Measurements from ENCODE around the gene RAI1. TPM values are rescaled to one million over a fixed set of nuclear protein-coding genes. Genes with fewer than 3 reads are reported as not detected.

The RAI1 gene
- total and polyA plus RNA-seq, 2 of the 13 experiments (the other 11 are each of a cell fraction or from before 2014, with no cell fraction given) = 3.4 to 5.2 TPM

DNA sequence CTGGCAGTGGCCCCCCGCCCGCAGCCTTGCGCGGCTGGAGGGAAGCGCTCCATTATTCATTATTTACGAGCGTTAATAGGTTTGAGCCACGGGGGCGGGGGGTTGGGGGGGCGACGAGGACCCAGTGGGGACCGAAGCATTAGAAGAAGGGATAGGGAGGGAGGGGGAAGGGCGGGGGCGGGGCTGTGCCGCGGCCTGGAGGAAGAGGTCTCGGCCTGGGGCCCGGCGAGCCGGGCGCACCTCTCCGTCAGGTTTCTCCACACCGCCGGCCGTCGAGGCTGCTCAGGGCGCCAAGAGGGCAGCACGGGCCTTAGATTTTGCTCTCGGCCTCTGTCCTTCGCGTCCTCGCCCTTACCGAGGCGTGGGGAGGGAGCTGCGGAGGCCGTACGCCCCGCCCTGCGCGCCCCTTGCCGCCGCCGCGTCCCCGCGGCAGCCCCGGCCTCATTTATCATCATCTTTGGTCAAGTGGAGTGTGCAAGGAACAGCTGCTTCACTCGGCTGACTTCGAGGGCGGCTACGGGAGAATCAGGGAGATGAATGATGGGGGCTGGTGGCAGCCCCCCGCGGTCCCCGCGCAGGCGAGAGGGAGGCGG is 101.4 kb downstream of the RAI1 start:
- in situ Hi-C loops (cut with HindIII; ENCODE audit: extremely low pct_ligation_motif_present, low pct_unique_long_range_greater_than_20kb) (no loop called here), intact Hi-C loops (cut with micrococcal nuclease; ENCODE audit: unreplicated experiment) (no loop called here)
- Histone ChIP-seq H3K27me3 (ENCODE audit: control insufficient read depth in 1 of 2, insufficient read depth in 2 of 2, low read length in 2 of 2) (no peaks in the 10 kb centered on the region), H3K4me2 (ENCODE audit: low read depth, low read length) (peak overlapping the region; percentile 79), H3K79me2 (ENCODE audit: insufficient read depth, low read length) (peaks cover 3% of the 10 kb centered on the region), H3K36me3 (replicated peaks in 1 of 2; ENCODE audit: control insufficient read depth in 1 of 2, insufficient read depth in 2 of 2, low read length in 2 of 2) (no peaks in the 10 kb centered on the region), H3K4me3 (replicated peaks in 1 of 3; ENCODE audit: insufficient read depth in 1 of 3, low read depth in 2 of 3, low read length in 3 of 3) (peak overlapping the region; percentile 60 to 74 (median 64)), H3K27ac (ENCODE audit: extremely low read length, insufficient read depth, low read length) (peak overlapping the region; percentile 16), H2AFZ (ENCODE audit: low read length) (no peak overlapping the region), H3K9ac (ENCODE audit: insufficient read depth, low read depth, low read length) (peak overlapping the region; percentile 55), H3K4me1 (ENCODE audit: insufficient read depth, low read length) (peaks cover 79% of the 10 kb centered on the region), H4K20me1 (ENCODE audit: insufficient read depth, low read length) (peaks cover 49% of the 10 kb centered on the region), H3K9me3 (ENCODE audit: low read length) (no peaks in the 10 kb centered on the region)
- FAIRE-seq (no peak), ATAC-seq (peak; percentile 8), DNase-seq (ENCODE audit: low spot score) (no peak)
- CTCF ChIA-PET (ENCODE audit: low intra/inter-chr PET ratio, low total read pairs) = no interaction called here
- no TSS peak for BruUV-seq (replicated peaks)
- WGBS (ENCODE audit: low lambda C conversion rate) = 3% methylated on average over 44 of the region's 57 CpGs
- POLR2A ChIA-PET = no interaction called here
- TF ChIP-seq, protein P1, sequence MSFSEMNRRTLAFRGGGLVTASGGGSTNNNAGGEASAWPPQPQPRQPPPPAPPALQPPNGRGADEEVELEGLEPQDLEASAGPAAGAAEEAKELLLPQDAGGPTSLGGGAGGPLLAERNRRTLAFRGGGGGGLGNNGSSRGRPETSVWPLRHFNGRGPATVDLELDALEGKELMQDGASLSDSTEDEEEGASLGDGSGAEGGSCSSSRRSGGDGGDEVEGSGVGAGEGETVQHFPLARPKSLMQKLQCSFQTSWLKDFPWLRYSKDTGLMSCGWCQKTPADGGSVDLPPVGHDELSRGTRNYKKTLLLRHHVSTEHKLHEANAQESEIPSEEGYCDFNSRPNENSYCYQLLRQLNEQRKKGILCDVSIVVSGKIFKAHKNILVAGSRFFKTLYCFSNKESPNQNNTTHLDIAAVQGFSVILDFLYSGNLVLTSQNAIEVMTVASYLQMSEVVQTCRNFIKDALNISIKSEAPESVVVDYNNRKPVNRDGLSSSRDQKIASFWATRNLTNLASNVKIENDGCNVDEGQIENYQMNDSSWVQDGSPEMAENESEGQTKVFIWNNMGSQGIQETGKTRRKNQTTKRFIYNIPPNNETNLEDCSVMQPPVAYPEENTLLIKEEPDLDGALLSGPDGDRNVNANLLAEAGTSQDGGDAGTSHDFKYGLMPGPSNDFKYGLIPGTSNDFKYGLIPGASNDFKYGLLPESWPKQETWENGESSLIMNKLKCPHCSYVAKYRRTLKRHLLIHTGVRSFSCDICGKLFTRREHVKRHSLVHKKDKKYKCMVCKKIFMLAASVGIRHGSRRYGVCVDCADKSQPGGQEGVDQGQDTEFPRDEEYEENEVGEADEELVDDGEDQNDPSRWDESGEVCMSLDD (CRISPR knock-in tag; IDR thresholded peaks at IDR 0.05; ENCODE audit: borderline replicate concordance) = no peak
- no peak for TF ChIP-seq IRF2 (CRISPR knock-in tag; IDR thresholded peaks at IDR 0.05)
- TF ChIP-seq AGO2 (optimal IDR thresholded peaks at IDR 0.05; ENCODE audit: low read depth, low read length) = peak; percentile 52
- 0 out of 2 replicates have a peak, but pooled peaks have one; percentile 10 for TF ChIP-seq FOXC1 (CRISPR knock-in tag; IDR thresholded peaks at IDR 0.05; ENCODE audit: borderline replicate concordance)
- no peak for TF ChIP-seq HDAC2 (CRISPR knock-in tag; IDR thresholded peaks at IDR 0.05)
- TF ChIP-seq GATAD1 (CRISPR knock-in tag; IDR thresholded peaks at IDR 0.05) = no peak
- TF ChIP-seq HOXA7 (CRISPR knock-in tag; IDR thresholded peaks at IDR 0.05) = no peak
- 0 out of 2 replicates have a peak, but pooled peaks have one; percentile 23 for TF ChIP-seq ZNF563 (CRISPR knock-in tag; IDR thresholded peaks at IDR 0.05)
- no peak for TF ChIP-seq CSRNP1 (CRISPR knock-in tag; IDR thresholded peaks at IDR 0.05)
- no peak for TF ChIP-seq NONO (IDR thresholded peaks at IDR 0.05)
- no peak for TF ChIP-seq NONO (CRISPR knock-in tag; conservative IDR thresholded peaks at IDR 0.05)
- no peak for TF ChIP-seq HOXA9 (CRISPR knock-in tag; IDR thresholded peaks at IDR 0.05; ENCODE audit: borderline replicate concordance)
- no peak for TF ChIP-seq MTF2 (CRISPR knock-in tag; IDR thresholded peaks at IDR 0.05; ENCODE audit: borderline replicate concordance)
- TF ChIP-seq ZNF660 (CRISPR knock-in tag; IDR thresholded peaks at IDR 0.05; ENCODE audit: borderline replicate concordance, low read depth) = no peak
- no peak for TF ChIP-seq SKIL (CRISPR knock-in tag; IDR thresholded peaks at IDR 0.05; ENCODE audit: borderline replicate concordance)
- no peak for TF ChIP-seq ZNF33A (CRISPR knock-in tag; IDR thresholded peaks at IDR 0.05; ENCODE audit: borderline replicate concordance)
- TF ChIP-seq TBL1XR1 (IDR thresholded peaks at IDR 0.05; ENCODE audit: borderline replicate concordance, low read length, partially characterized antibody) = no peak
- TF ChIP-seq KDM2A (CRISPR knock-in tag; IDR thresholded peaks at IDR 0.05; ENCODE audit: borderline replicate concordance, low read depth) = 0 out of 2 replicates have a peak, but pooled peaks have one; percentile 10
- no peak for TF ChIP-seq SATB2 (CRISPR knock-in tag; IDR thresholded peaks at IDR 0.05)

Measured in HepG2 (cell line).